ENCODE results near the gene ERC2.

DNA sequence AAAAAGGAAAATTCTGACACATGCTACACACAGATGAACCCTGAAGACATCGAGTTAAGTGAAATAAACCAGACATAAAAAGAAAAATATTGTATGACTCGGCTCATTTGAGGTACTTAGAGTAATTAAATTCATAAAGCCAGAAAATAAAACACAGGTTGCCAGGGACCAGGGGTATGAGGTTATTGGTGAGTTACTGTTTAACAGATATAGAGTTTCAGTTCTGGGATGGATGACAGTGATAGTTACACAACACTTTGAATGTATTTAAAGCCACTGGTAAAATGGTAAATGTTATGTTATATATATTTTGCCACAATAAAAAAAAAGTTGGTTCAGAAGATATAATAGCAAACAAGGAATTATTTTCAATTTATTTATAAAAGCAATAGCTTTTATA is 545.1 kb downstream of the ERC2 start:
- TF ChIP-seq, protein P1, sequence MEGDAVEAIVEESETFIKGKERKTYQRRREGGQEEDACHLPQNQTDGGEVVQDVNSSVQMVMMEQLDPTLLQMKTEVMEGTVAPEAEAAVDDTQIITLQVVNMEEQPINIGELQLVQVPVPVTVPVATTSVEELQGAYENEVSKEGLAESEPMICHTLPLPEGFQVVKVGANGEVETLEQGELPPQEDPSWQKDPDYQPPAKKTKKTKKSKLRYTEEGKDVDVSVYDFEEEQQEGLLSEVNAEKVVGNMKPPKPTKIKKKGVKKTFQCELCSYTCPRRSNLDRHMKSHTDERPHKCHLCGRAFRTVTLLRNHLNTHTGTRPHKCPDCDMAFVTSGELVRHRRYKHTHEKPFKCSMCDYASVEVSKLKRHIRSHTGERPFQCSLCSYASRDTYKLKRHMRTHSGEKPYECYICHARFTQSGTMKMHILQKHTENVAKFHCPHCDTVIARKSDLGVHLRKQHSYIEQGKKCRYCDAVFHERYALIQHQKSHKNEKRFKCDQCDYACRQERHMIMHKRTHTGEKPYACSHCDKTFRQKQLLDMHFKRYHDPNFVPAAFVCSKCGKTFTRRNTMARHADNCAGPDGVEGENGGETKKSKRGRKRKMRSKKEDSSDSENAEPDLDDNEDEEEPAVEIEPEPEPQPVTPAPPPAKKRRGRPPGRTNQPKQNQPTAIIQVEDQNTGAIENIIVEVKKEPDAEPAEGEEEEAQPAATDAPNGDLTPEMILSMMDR (IDR thresholded peaks at IDR 0.05), result no peak
- TF ChIP-seq POLR2A (IDR thresholded peaks at IDR 0.05), result no peak

Measured in heart left ventricle (tissue), 13 donors.